Ascending aorta (tissue), 2 donors: ENCODE measurements around the gene FPR1. TPM values are rescaled to one million over a fixed set of nuclear protein-coding genes. Genes with fewer than 3 reads are reported as not detected.

Source experiments
- DNase-seq, 2 donors: peaks; one replicate each; pipeline ENCODE4 v3.0.0-alpha.2; 2019; ENCODE audit warnings: low spot score in 2 of 2
- H3K27ac ChIP-seq, 2 donors: fragments of 200-600 bp; sonication (generic); one replicate each; pipeline ENCODE4 v1.5.1; 2016 to 2017; ENCODE audit warnings: mild to moderate bottlenecking in 1 of 2
- H3K27me3 ChIP-seq: fragments of 200-600 bp; sonication (generic); one replicate; pipeline ENCODE4 v1.5.1; 2017
- H3K36me3 ChIP-seq, 2 donors: fragments of 200-600 bp; sonication (generic); one replicate each; pipeline ENCODE4 v1.5.1; 2016
- H3K4me1 ChIP-seq, 2 donors: fragments of 200-600 bp; sonication (generic); one replicate each; pipeline ENCODE4 v1.5.1; 2016 to 2017; ENCODE audit warnings: mild to moderate bottlenecking in 1 of 2
- H3K4me3 ChIP-seq, 2 donors: fragments of 200-600 bp; sonication (generic); one replicate each; pipeline ENCODE4 v1.5.1; 2016 to 2017; ENCODE audit warnings: mild to moderate bottlenecking in 1 of 2
- H3K9me3 ChIP-seq, 2 donors: fragments of 200-600 bp; sonication (generic); one replicate each; pipeline ENCODE4 v1.5.1; 2016
- intact Hi-C: fragments of 100-400 bp; cut with DNase I; formaldehyde crosslinking; loops from one replicate; pipeline ENCODE4 v1.15.1; 2023
- total RNA-seq: library from RNA; depleted of rRNA; stranded (reverse); fragments of >200 nt; gene quantifications from one replicate; pipeline ENCODE4 v1.1.0, GENCODE V29; 2016
- TF ChIP-seq, protein P1 (sequence below), 3 experiments: fragments of 200-600 bp in 2 of 3; fragments of 450-650 bp in 1 of 3; sonication (generic) in 2 of 3; IDR thresholded peaks; one replicate each; pipeline ENCODE4 v1.5.1; 2016 to 2019; ENCODE audit warnings: antibody characterized with exemption in 3 of 3, mild to moderate bottlenecking in 1 of 3, moderate library complexity in 1 of 3

FPR1 gene
- total RNA-seq, 1 donor from 2014 or later = 7.9 TPM

- Histone ChIP-seq H3K36me3 (no peaks in the 10 kb centered on the region), H3K4me1 (no peaks in the 10 kb centered on the region), H3K27ac (no peak overlapping the region), H3K27me3 (no peaks in the 10 kb centered on the region), H3K4me3 (no peak overlapping the region), H3K9me3 (no peaks in the 10 kb centered on the region)
- TF ChIP-seq, protein P1, sequence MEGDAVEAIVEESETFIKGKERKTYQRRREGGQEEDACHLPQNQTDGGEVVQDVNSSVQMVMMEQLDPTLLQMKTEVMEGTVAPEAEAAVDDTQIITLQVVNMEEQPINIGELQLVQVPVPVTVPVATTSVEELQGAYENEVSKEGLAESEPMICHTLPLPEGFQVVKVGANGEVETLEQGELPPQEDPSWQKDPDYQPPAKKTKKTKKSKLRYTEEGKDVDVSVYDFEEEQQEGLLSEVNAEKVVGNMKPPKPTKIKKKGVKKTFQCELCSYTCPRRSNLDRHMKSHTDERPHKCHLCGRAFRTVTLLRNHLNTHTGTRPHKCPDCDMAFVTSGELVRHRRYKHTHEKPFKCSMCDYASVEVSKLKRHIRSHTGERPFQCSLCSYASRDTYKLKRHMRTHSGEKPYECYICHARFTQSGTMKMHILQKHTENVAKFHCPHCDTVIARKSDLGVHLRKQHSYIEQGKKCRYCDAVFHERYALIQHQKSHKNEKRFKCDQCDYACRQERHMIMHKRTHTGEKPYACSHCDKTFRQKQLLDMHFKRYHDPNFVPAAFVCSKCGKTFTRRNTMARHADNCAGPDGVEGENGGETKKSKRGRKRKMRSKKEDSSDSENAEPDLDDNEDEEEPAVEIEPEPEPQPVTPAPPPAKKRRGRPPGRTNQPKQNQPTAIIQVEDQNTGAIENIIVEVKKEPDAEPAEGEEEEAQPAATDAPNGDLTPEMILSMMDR (IDR thresholded peaks at IDR 0.05) = no peak
- DNase-seq = no peak
- intact Hi-C loops = no loop called here
Observed at GRCh38 chr19:51783372-51783771, 31.7 kb upstream of the FPR1 start.

DNA sequence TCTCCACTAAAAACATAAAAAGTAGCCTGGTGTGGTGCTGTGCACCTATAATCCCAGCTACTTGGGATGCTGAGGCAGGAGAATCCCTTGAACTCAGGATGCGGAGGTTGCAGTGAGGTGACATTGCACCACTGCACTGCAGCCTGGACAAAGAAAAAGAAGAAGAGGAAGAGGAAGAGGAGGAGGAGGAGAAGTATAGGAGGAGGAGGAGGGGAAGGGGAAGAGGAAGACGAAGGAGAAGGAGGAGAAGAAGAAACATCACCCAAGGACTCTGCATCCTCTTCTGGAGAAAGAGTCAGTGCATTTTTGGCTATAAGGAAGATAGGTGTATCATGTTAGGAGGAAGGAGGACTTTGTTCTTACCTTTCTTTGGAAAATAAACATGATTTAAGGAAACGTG, 30.3 kb upstream of the FPR1 start:
- Histone ChIP-seq H3K4me1 (no peaks in the 10 kb centered on the region), H3K27me3 (no peaks in the 10 kb centered on the region), H3K9me3 (no peaks in the 10 kb centered on the region), H3K27ac (no peak overlapping the region), H3K36me3 (no peaks in the 10 kb centered on the region), H3K4me3 (no peak overlapping the region)
- intact Hi-C loops = no loop called here
- DNase-seq = no peak
- TF ChIP-seq, protein P1 (IDR thresholded peaks at IDR 0.05) = no peak

DNA sequence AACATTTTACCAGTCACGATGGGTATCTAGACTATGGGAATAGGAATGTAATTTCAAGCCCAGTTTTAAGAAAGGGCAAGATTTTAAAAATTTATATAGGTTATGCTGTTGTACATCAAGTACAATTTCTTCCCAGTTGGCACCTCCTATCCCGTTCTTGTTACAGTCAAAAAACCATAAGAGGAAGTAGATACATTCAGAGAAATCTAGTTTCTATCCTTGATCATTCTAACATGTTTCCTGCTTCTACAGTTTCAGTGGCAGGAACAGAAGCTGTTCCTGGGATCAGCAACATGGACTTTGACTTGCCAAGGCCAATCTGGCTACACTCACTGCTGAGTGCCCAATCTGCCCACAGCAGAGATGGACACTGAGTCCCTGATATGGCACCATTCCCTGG, 28.6 kb upstream of the FPR1 start:
- TF ChIP-seq, protein P1 (IDR thresholded peaks at IDR 0.05) = no peak
- no peak for DNase-seq
- H3K4me1 ChIP-seq = no peaks in the 10 kb centered on the region
- H3K27ac ChIP-seq = no peak overlapping the region
- H3K27me3 ChIP-seq = no peaks in the 10 kb centered on the region
- H3K36me3 ChIP-seq = no peaks in the 10 kb centered on the region
- intact Hi-C loops = no loop called here
- H3K4me3 ChIP-seq = no peak overlapping the region
- no peaks in the 10 kb centered on the region for H3K9me3 ChIP-seq

GRCh38 chr19:51779703-51780102, 28.0 kb upstream of the FPR1 start:
- Histone ChIP-seq H3K4me3 (no peak overlapping the region), H3K4me1 (no peaks in the 10 kb centered on the region), H3K9me3 (no peaks in the 10 kb centered on the region), H3K27ac (no peak overlapping the region), H3K27me3 (no peaks in the 10 kb centered on the region), H3K36me3 (no peaks in the 10 kb centered on the region)
- intact Hi-C loops = loop anchor here (10.0 kb wide), 1 partner anchor 305 kb away; the partner anchor contains the start of gene CEACAM18
- no peak for DNase-seq
- TF ChIP-seq, protein P1 (IDR thresholded peaks at IDR 0.05) = no peak

DNA sequence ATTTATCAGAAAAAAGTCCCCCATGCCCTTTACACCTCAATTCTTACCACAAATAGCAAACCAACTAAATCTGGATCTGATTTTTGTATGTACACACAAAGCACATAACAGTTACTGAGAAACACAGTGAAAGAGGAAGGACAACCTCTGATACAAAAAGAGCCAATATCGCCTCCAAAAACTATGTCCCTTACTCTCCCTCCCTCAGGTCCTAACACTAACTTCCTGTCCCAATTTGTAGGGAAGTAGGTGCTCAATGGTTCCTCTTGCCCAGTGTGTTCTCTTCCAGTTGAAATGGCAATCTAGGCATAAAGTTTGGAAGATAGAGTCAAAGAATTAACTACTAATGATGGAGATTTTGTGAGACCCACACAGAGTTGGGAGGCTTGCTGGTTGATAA, 27.5 kb upstream of the FPR1 start:
- no peak overlapping the region for H3K27ac ChIP-seq
- H3K9me3 ChIP-seq = no peaks in the 10 kb centered on the region
- intact Hi-C loops = loop anchor here (10.0 kb wide), 1 partner anchor 304 kb away; the partner anchor contains the start of gene CEACAM18
- H3K4me3 ChIP-seq = no peak overlapping the region
- TF ChIP-seq, protein P1 (IDR thresholded peaks at IDR 0.05) = no peak
- no peak for DNase-seq
- H3K27me3 ChIP-seq = no peaks in the 10 kb centered on the region
- H3K4me1 ChIP-seq = no peaks in the 10 kb centered on the region
- no peaks in the 10 kb centered on the region for H3K36me3 ChIP-seq
